ENCODE data around the gene KCNH1. TPM values are rescaled to one million over a fixed set of nuclear protein-coding genes. Genes with fewer than 3 reads are reported as not detected.

KCNH1 gene
- total and polyA plus RNA-seq, 9 of the 15 experiments (the other 6 are each of a cell fraction or from before 2014, with no cell fraction given): not detected

- ChIA-PET POLR2A (no interaction called here), CTCF (ENCODE audit: low intra/inter-chr PET ratio) (no interaction called here)
- TF ChIP-seq ZNF551 (CRISPR knock-in tag; IDR thresholded peaks at IDR 0.05) (no peak), HMGN3 (IDR thresholded peaks at IDR 0.05; ENCODE audit: borderline replicate concordance, extremely low read depth, insufficient read length, low read depth, low read length) (no peak), SMC3 (conservative IDR thresholded peaks at IDR 0.05; ENCODE audit: insufficient read depth, low read depth, low read length) (no peak), NCOA6 (IDR thresholded peaks at IDR 0.05) (no peak), ELK1 (CRISPR knock-in tag; IDR thresholded peaks at IDR 0.05) (no peak), ZNF75A (CRISPR knock-in tag; IDR thresholded peaks at IDR 0.05) (no peak), SPI1 (IDR thresholded peaks at IDR 0.05; ENCODE audit: borderline replicate concordance, low read depth, low read length) (no peak), SRSF9 (IDR thresholded peaks at IDR 0.05; ENCODE audit: borderline replicate concordance, low read depth, low read length) (no peak), ZNF280A (IDR thresholded peaks at IDR 0.05; ENCODE audit: low read depth, partially characterized antibody) (no peak), E4F1 (CRISPR knock-in tag; IDR thresholded peaks at IDR 0.05; ENCODE audit: borderline replicate concordance) (no peak), HNRNPLL (IDR thresholded peaks at IDR 0.05; ENCODE audit: low read depth, low read length, poor library complexity, severe bottlenecking) (no peak), ZNF3 (CRISPR knock-in tag; IDR thresholded peaks at IDR 0.05) (no peak), ZNF134 (CRISPR knock-in tag; conservative IDR thresholded peaks at IDR 0.05) (no peak), EGR1 (conservative IDR thresholded peaks at IDR 0.05) (no peak)
- Histone ChIP-seq H3K79me2 (ENCODE audit: control insufficient read depth, insufficient read depth, low read length) (no peaks in the 10 kb centered on the region), H3K36me3 (ENCODE audit: control insufficient read depth, insufficient read depth, low read length) (no peaks in the 10 kb centered on the region), H3K27me3 (ENCODE audit: control insufficient read depth in 2 of 2, insufficient read depth in 2 of 2, low read length in 2 of 2) (no peaks in the 10 kb centered on the region), H4K20me1 (replicated peaks; ENCODE audit: control insufficient read depth, insufficient read depth, low read length) (no peaks in the 10 kb centered on the region), H3K4me3 (no peak overlapping the region), H2AFZ (ENCODE audit: low read depth, low read length) (no peak overlapping the region), H3K9me3 (replicated peaks; ENCODE audit: control insufficient read depth, insufficient read depth, low read depth, low read length) (no peaks in the 10 kb centered on the region), H3K4me1 (replicated peaks in 1 of 2; ENCODE audit: control insufficient read depth in 2 of 2, insufficient read depth in 2 of 2, low read length in 2 of 2) (no peaks in the 10 kb centered on the region), H3K27ac (ENCODE audit: extremely low read depth, low read depth, low read length) (no peak overlapping the region), H3K9ac (ENCODE audit: insufficient read depth in 1 of 2, low read depth in 2 of 2, low read length in 2 of 2) (no peak overlapping the region), H3K4me2 (ENCODE audit: insufficient read depth, low read length) (no peak overlapping the region), H3K9me1 (ENCODE audit: control insufficient read depth, insufficient read depth, low read length) (no peaks in the 10 kb centered on the region)
- 0% methylated on average over 5 of the region's 5 CpGs for WGBS (ENCODE audit: insufficient coverage, low coverage, missing lambda C conversion rate)
- no peak for DNase-seq (ENCODE audit: extremely low read depth in 1 of 4, low spot score in 3 of 4)
- FAIRE-seq: no peak
- BruUV-seq (replicated peaks): no TSS peak
- intact Hi-C loops (cut with micrococcal nuclease): no loop called here
- in situ Hi-C loops (cut with MboI): no loop called here
- ATAC-seq: no peak
Observed at GRCh38 chr1:210857146-210857663, 276.7 kb downstream of the KCNH1 start.
